ENCODE results near the gene GRM3.

The GRM3 gene

GRCh38 chr7:86908948-86909347 is 265.2 kb downstream of the GRM3 start:
- no peak for DNase-seq

GRCh38 chr7:86911659-86912058 is 267.9 kb downstream of the GRM3 start:
- DNase-seq = no peak

- DNase-seq = no peak
These were observed 270.0 kb downstream of the GRM3 start for GRCh38 chr7:86913709-86914108.

All from NCI-H187 treated with DMSO at 0.1 percent for 48 hours (cell line).